ENCODE measurements around the gene TRAF3IP1.
"Not testable (repeated sequence)": the region's sequence is repeated elsewhere in the genome, so short reads cannot be mapped to it uniquely, and the experiment has no call there.

Gene TRAF3IP1

GRCh38 chr2:238442257-238442656 lies 121.9 kb downstream of the TRAF3IP1 start:
- not testable (repeated sequence) for DNase-seq (ENCODE audit: extremely low read depth in 1 of 2, low read depth in 1 of 2)

- no peak for DNase-seq (ENCODE audit: extremely low read depth in 1 of 2, low read depth in 1 of 2)
These were observed 123.9 kb downstream of the TRAF3IP1 start for GRCh38 chr2:238444242-238444641.

GRCh38 chr2:238445409-238446190 lies 125.3 kb downstream of the TRAF3IP1 start:
- DNase-seq (ENCODE audit: extremely low read depth in 1 of 2, low read depth in 1 of 2), result no peak

GRCh38 chr2:238446371-238446770 lies 126.1 kb downstream of the TRAF3IP1 start:
- DNase-seq (ENCODE audit: extremely low read depth in 1 of 2, low read depth in 1 of 2), result no peak

GRCh38 chr2:238448031-238448955 lies 128.0 kb downstream of the TRAF3IP1 start:
- no peak for DNase-seq (ENCODE audit: extremely low read depth in 1 of 2, low read depth in 1 of 2)

GRCh38 chr2:238449241-238449640 lies 128.9 kb downstream of the TRAF3IP1 start:
- no peak for DNase-seq (ENCODE audit: extremely low read depth in 1 of 2, low read depth in 1 of 2)

GRCh38 chr2:238449909-238450417 lies 129.6 kb downstream of the TRAF3IP1 start:
- no peak for DNase-seq (ENCODE audit: extremely low read depth in 1 of 2, low read depth in 1 of 2)

GRCh38 chr2:238450440-238450861 lies 130.1 kb downstream of the TRAF3IP1 start:
- no peak for DNase-seq (ENCODE audit: extremely low read depth in 1 of 2, low read depth in 1 of 2)
